GM18870 (cell line): Measurements from ENCODE around the gene GIMAP4.
"Not testable (repeated sequence)": the region's sequence is repeated elsewhere in the genome, so short reads cannot be mapped to it uniquely, and the experiment has no call there.

ENCODE experiments used
- ATAC-seq: cut with Tn5 transposase; IDR thresholded peaks from one replicate; pipeline ENCODE4 v1.9.1; 2021; ENCODE audit warnings: moderate library complexity; ENCODE audit not compliant: unreplicated experiment

GIMAP4 gene

DNA sequence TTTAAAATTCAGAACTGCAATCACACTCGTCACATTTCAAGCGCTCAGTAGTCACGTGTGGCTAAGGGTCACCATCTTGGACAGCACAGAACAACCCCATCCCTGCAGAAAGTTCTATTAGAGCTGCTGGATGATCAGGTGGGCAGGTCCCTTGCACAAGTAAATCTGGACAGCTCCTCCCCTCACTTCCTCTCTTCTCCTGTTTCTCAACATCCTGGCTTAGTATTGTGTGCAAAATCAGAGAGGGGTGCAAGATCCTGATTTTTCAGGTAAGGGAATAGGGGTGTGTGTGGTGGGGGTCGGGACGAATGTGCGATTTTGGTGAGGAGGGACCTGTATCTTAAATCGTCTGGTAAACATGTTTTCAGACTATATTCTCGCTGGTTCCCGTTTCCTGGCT, at the start of gene GIMAP4:
Gene GIMAP4, plus strand, starts transcription at position 222 of the 400 bp plus-strand sequence. CDS start 2,512 bp downstream, outside the sequence.
- ATAC-seq = no peak

DNA sequence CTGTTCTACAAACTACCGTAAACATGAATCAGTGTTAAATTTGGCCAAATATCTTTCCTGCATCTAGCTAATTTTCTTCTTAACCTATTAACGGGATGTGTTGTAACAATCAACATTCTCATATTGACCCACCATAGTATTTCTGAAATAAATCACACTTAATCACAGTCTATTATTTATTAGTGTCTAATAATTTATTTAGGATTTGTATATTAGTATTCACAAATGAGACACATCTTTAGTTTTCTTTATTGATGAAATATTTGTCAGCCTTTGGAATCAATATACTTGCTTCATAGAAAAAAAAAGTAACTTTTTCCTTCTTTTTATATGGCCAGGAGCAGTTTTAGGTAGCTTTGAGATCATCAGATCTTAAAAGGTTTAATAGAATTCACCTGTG, 47.9 kb upstream of the GIMAP4 start:
- no peak for ATAC-seq

DNA sequence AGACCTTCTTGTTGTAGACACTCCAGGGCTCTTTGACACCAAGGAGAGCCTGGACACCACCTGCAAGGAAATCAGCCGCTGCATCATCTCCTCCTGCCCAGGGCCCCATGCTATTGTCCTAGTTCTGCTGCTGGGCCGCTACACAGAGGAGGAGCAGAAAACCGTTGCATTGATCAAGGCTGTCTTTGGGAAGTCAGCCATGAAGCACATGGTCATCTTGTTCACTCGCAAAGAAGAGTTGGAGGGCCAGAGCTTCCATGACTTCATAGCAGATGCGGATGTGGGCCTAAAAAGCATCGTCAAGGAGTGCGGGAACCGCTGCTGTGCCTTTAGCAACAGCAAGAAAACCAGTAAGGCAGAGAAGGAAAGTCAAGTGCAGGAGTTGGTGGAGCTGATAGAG, 47.0 kb upstream of the GIMAP4 start:
- no peak for ATAC-seq

GRCh38 chr7:150522931-150523330, 44.3 kb upstream of the GIMAP4 start:
- not testable (repeated sequence) for ATAC-seq

GRCh38 chr7:150524018-150524417, 43.2 kb upstream of the GIMAP4 start:
- no peak for ATAC-seq

DNA sequence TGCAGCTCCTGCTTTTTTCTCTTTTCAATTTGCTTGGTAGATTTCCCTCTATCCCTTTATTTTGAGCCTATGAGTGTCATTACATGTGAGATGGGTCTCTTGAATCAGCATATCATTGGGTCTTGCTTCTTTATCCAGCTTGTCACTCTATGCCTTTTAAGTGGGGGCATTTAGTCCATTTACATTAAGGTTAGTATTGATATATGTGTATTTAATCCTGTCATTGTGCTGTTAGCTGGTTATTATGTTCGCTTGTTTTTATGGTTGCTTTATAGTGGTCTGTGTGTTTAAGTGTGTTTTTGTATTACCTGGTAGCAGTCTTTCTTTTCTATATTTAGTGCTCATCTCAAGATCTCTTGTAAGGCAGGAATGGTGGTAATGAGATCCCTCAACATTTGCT, 35.5 kb upstream of the GIMAP4 start:
- ATAC-seq = no peak

DNA sequence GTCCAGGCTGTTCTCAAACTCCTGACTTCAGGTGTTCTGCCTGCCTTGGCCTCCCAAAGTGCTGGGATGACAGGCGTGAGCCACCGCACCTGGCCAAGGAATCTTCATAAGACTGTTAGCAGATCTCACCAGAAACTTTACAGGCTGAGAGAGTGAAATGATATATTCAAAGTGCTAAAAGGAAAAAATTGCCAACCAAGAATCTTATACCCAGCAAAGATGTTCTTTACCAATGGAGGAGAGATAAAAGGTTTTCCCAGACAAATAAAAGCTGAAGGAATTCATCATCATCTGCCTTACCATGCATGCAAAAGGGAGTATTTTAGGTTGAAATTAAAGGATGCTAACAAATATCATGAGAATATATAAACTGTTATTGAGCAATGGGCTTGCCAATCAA, 28.9 kb upstream of the GIMAP4 start:
- ATAC-seq = no peak

DNA sequence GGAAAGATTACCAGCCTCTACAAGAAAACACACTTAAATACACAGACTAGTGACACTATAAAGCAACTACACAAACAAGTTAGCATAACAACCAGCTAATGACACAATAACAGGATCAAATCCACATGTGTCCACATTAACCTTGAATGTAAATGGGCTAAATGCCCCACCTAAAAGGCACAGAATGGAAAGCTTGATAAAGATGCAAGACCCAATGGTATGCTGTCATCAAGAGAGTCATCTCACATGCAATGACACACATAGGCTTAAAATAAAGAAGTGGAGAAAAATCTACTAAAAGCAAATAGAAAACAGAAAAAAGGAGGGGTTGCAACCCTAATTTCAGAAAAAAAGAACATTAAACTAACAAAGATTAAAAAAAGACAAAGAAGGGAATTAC, 14.0 kb upstream of the GIMAP4 start:
- no peak for ATAC-seq

DNA sequence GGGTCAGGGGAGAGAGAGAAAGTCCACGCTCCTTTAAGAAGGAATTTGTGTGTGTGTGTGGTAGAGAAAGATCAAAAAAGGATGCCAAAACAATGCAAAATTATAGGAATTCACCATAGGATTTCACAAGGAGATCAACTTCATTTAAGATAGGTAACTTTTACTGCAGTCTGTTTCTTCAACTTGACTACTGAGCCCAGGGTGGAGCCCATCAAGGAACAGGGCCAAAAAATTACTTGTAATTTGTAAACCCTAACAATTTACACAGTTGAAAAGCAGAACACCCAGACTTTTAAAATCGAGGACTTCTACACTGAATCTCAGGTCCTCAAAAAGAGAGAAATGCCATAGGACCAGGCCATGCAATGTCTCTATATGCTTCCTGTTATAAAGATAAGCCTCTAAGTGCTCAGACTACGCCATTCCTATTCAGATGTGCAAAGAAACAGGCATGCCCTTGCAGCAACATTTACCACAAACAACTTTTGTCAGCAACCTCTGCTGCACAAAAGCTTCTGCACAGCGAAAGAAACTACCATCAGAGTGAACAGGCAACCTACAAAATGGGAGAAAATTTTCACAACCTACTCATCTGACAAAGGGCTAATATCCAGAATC, 10.6 kb upstream of the GIMAP4 start:
- no peak for ATAC-seq

DNA sequence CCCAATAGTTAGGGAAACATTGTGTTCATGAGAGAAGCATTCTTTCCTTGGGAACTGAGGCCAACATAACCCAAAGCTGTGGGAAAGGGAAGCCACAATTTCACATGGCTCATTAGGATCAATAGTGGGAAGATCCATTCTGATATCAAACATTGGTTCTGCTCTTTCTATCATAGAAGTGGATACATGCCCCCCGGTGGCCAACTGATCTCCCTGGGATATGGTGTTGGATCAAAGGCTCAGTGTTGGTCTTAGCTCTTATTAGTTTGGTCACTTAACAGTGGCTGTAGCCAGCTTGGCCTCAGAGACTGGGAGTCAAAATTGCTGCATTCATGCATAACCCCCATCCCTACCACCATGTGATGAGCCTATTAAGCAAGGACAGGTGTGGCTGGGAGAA, 6.7 kb upstream of the GIMAP4 start:
- no peak for ATAC-seq

GRCh38 chr7:150562919-150563318, 4.3 kb upstream of the GIMAP4 start:
- no peak for ATAC-seq

GRCh38 chr7:150564006-150564405, 3.2 kb upstream of the GIMAP4 start:
- ATAC-seq = no peak

GRCh38 chr7:150564566-150564965, 2.6 kb upstream of the GIMAP4 start:
- ATAC-seq = no peak

DNA sequence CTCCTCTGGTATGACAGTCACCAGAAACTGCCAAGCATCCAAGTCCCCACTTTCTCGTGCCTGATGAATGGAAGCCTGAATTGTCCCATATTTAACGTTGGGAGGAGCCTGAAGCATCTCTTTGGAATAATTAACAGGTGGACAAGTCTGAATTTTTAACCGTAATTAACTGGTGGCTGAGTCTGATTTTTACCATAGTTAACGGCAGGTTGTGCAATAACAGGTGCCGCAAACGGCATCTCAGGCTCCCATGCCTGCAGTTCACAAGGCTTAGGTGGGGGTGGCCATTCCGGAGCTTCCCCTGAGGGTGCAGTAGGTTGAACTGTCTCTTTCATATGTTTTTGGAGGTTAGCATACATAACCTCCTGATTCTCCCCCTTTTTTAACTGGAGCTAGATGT, 2.0 kb upstream of the GIMAP4 start:
- no peak for ATAC-seq

DNA sequence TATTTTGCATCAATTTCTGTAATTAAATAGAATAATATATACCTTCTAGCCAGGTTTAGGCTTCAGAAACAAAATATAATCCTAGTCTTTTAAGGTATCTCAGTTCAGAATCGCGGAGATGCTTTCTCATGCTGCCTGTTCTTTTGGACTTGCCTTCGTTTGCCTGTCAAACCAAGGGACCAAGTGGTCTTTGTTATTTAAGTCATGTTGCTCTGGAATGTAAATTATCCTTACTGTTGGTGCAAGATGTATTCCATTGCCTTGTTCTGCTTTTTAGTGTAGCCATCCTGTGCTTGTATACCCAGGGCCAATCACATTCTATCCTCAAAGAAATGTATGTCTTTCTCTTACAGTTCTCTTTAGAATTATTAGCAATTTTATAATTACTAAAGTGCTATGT, 1.1 kb upstream of the GIMAP4 start:
- no peak for ATAC-seq

GRCh38 chr7:150566572-150566971, 618 bp upstream of the GIMAP4 start:
- no peak for ATAC-seq

DNA sequence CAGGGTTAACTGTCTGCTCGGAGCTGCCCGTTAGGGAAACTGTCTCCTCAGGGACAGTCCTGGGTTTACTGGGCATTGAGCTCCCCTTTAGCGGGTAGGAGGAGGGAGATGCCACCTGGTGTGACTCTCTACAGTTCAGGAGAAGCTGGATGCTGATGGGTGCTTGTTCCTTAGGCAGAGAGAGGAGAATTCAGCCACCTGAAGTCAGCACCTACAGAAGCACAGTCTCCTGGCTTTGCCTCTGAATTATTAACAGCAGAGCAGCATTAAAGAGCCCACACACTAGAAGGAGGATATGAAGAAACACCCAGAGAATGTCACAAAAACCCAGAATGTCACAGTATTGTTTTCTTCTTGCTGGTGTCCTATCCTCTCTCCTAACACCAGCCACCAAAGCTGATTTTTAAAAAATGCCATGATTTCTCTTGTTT, 696 bp downstream of the GIMAP4 start:
- ATAC-seq = no peak

DNA sequence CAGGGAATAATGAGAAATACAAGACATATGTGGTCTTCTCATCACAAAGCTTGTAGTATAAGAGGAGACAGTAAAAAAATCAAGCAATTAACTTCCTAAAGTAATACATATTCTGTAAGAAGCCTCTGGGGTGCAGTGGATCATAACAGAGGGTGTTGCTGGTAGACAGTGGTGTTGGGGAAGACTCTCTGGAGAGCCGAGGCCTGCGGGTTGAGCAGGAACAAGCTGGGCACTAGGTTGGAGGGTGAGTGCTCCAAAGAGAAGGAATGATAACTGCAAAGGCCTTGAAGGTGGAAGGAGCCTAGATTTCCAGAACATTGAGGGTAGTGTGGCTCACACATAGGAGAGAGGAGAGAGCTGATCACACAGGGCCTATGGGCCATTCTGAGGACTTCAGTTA, 1.5 kb downstream of the GIMAP4 start:
- no peak for ATAC-seq

DNA sequence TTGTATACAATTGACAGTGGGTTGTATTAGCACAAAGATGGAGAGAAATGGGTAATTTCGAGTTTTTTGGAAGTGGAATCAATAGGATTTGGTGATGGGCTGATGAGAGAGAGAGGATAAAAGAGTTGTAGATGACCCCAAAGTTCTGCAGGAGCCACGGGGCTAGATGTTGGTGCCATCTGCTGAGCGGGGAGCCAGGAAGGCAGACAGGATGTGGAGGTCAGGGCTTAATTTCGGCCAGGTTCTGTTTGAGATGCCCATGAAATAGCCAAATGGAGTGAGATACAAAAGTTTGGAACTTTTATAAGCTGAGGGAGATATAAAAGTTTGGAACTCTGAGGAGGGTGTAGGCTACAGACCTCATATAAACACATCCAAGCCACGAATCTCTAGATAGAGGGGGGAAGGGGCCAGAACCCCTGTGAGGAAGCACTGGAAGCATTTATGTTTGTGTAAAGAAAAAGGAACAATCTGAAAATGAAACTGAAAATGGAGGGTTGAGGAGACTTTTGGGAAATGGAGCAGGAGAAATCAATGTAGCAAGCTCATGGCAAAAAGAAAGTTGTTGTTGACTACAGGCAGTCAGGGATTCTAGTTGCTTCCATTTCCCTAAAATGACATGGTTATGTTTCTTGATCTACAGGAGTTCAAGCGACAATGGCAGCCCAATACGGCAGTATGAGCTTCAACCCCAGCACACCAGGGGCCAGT, 2.2 kb downstream of the GIMAP4 start:
- no peak for ATAC-seq

- no peak for ATAC-seq
These were observed 3.6 kb downstream of the GIMAP4 start for GRCh38 chr7:150570556-150571465.

- no peak for ATAC-seq
These were observed 5.3 kb downstream of the GIMAP4 start for GRCh38 chr7:150572496-150572895.
